ENCODE data around the gene FHIT. TPM values are rescaled to one million over a fixed set of nuclear protein-coding genes. Genes with fewer than 3 reads are reported as not detected.

Gene FHIT
- total RNA-seq, 1 donor: 16.9 TPM

DNA sequence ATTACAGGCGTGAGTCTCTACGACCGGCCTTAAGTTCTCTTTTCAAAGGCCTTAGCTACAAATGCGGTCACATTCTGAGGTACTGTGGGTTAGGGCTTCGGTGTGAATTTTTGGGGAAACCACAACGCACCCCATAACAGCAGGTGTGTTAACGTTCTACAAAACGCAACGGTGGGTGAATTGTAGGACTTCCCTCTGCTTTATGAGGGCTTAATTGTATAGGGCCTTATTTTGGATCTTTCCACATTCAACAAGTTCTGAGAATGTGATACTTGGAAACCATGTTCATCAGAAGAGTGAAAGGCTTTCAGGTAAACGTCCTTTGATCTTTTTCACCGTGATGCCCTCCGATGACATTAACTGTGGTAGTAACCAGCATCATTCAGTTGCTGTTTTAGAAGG, 1202.8 kb downstream of the FHIT start:
- H3K4me3 ChIP-seq (ENCODE audit: low read length): no peak overlapping the region
- H3K27me3 ChIP-seq (ENCODE audit: insufficient read depth, low read length): no peaks in the 10 kb centered on the region
- H3K9me3 ChIP-seq (ENCODE audit: low read depth, low read length): no peaks in the 10 kb centered on the region
- H3K4me1 ChIP-seq (ENCODE audit: insufficient read depth, low read length): peaks cover 3% of the 10 kb centered on the region

DNA sequence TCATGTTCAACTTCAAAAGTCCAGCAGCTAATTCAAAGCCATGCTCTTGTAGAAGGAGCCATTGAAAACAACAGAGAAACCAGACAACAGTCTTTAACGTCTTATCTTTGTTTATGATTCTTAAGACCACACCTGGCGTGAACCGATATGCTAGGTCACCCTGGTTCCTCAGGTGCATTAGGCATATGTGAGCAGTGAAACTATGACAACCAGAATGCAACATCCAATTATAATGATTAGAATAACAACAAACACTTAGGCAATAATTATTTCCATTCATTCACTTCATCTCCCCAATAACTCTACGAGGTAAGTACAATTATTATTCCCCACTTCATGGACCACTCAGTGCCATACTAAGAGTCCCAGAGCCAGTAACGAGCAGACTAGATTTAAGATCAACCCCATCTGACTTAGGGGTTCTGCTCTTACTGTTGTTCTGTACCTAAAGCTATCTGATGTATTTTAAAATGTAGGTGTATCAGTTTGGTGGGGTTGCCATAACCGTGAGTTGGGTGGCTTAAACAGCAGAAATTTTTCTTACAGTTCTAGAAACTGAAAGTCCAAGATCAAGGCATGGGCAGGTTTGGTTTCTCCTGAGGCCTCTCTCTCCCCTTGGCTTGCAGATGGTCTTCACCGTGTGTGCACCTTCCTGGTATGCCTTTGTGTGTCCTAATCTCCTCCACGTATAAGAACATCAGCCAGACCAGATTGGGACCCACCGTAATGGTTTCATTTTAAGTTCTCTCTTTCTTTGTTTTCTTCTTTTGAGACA, 1203.6 kb downstream of the FHIT start:
- Histone ChIP-seq H3K4me1 (ENCODE audit: insufficient read depth, low read length) (peaks cover 3% of the 10 kb centered on the region), H3K27me3 (ENCODE audit: insufficient read depth, low read length) (no peaks in the 10 kb centered on the region), H3K9me3 (ENCODE audit: low read depth, low read length) (no peaks in the 10 kb centered on the region), H3K4me3 (ENCODE audit: low read length) (no peak overlapping the region)

DNA sequence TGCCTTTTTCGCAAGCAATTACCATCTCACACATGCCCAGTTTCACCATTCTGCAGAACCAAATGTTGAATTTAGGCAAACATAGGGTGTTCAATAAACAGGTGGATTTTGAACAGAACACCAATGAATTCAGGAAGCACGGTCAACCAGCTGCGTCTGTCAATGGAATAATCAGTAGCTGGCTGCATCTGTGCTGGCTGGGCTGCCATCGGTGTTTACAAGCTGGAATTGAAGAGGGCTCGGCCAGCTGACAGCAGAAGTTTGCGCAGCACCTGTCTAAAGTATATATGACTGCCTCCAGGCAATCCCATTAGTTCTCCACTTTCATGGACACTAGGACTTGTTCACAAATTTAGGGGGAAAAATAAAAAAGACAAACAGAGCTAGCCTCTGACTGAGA, 1205.0 kb downstream of the FHIT start:
- no peak overlapping the region for H3K4me3 ChIP-seq (ENCODE audit: low read length)
- H3K27me3 ChIP-seq (ENCODE audit: insufficient read depth, low read length): no peaks in the 10 kb centered on the region
- peaks cover 3% of the 10 kb centered on the region for H3K4me1 ChIP-seq (ENCODE audit: insufficient read depth, low read length)
- no peaks in the 10 kb centered on the region for H3K9me3 ChIP-seq (ENCODE audit: low read depth, low read length)

DNA sequence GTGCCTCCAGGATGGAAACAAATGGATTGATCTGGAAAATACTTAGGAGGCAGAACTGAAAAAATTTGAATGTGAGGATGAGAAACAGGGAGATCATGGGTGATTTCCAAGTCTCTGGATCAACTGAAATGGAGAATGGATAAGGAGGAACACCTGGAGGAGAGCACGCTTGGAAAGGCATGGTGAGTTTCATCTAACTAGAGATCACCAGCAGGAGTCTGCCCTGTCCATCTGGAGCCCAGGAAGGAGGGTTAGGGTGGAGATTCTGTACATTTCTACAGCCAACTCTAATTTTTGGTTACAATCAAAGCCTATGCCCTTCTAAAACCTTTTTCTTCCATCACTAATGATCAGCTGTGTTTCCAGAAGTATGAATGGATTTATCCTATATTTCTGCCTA, 1205.6 kb downstream of the FHIT start:
- no peaks in the 10 kb centered on the region for H3K27me3 ChIP-seq (ENCODE audit: insufficient read depth, low read length)
- no peak overlapping the region for H3K4me3 ChIP-seq (ENCODE audit: low read length)
- peaks cover 3% of the 10 kb centered on the region for H3K4me1 ChIP-seq (ENCODE audit: insufficient read depth, low read length)
- H3K9me3 ChIP-seq (ENCODE audit: low read depth, low read length): no peaks in the 10 kb centered on the region

DNA sequence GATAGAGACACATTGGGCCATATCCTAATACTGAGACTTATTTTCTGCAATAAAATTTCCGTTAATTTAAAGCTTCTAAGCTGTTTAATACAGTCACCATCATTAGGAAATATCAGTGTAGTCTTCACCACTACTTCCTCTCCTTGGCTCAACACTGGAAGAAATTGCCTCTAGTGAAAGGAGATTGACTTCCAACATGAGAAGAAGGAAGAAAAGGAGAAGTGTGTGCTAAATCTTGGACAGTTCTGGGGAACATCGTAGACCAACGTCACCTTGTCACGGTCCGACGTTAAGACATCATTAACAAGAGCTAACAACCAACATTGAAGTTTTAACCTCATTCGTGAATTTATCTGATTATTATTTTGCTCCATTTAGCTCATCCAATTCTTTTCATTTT, 1214.4 kb downstream of the FHIT start:
- H3K27me3 ChIP-seq (ENCODE audit: insufficient read depth, low read length): no peaks in the 10 kb centered on the region
- no peak overlapping the region for H3K4me3 ChIP-seq (ENCODE audit: low read length)
- H3K4me1 ChIP-seq (ENCODE audit: insufficient read depth, low read length): no peaks in the 10 kb centered on the region
- H3K9me3 ChIP-seq (ENCODE audit: low read depth, low read length): no peaks in the 10 kb centered on the region

DNA sequence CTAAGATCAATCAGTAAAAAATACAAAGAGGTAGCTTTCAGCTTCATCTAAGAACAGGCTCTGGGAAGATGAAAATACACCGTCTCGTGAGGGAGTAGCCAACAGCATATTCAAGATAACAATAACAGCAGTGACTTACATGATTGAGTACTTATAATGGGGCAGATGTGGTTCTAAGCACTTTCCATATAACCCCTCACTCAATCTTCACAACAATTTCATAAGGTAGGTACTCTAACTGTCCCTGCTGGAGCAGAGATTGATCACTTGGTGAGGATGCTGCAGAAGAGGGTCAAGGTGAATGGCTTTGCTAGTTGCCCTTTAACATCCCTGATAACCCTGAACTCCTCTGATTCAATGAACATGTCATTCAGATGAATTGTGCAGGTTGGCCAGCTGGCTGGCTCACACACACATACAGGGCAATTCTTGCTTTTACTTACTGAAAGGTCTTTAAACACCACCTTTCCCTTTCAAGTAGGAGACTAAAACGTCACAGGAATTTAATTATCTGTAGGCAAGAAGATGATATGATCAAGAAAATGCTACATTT, 1217.3 kb downstream of the FHIT start:
- no peak overlapping the region for H3K4me3 ChIP-seq (ENCODE audit: low read length)
- H3K27me3 ChIP-seq (ENCODE audit: insufficient read depth, low read length): no peaks in the 10 kb centered on the region
- H3K9me3 ChIP-seq (ENCODE audit: low read depth, low read length): no peaks in the 10 kb centered on the region
- no peaks in the 10 kb centered on the region for H3K4me1 ChIP-seq (ENCODE audit: insufficient read depth, low read length)

DNA sequence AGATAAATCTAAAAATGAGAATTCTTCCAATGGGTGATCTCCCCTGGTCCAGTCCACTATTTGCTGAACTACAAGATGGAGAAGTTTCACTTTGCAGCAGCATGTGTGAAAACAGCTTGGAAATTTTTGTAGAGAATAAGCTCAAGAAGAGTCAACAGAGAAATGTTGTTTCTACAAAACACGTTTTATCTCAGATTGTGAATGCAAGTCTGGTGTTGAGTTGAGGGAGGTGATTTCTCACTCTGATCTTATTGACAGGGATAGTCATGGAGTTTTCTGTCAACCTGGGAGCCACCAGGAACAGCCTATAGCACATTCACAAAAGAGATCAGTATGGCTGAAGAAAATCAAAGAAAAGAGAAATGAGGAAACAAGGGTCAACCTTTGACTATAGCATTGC, 1220.3 kb downstream of the FHIT start:
- no peaks in the 10 kb centered on the region for H3K9me3 ChIP-seq (ENCODE audit: low read depth, low read length)
- no peaks in the 10 kb centered on the region for H3K27me3 ChIP-seq (ENCODE audit: insufficient read depth, low read length)
- H3K4me1 ChIP-seq (ENCODE audit: insufficient read depth, low read length): no peaks in the 10 kb centered on the region
- H3K4me3 ChIP-seq (ENCODE audit: low read length): no peak overlapping the region

DNA sequence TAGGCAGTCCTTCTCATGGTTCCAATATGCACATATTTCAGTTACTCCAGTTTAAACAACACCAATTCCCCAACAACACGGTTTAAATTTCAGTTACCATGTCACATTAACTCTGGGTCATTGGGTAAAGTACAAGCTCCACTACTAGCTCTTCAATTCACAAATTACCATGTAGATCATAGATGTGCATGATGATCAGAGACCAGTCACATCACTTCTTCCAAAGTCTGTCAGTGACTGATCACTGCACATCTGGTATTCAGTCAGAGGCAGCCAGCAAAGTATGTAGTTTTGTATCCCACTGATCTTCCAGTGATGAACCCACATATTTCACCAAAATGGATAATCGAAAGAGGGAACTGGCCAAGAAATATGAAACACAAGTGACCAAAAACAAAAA, 1223.0 kb downstream of the FHIT start:
- Histone ChIP-seq H3K4me1 (ENCODE audit: insufficient read depth, low read length) (no peaks in the 10 kb centered on the region), H3K9me3 (ENCODE audit: low read depth, low read length) (no peaks in the 10 kb centered on the region), H3K4me3 (ENCODE audit: low read length) (no peak overlapping the region), H3K27me3 (ENCODE audit: insufficient read depth, low read length) (no peaks in the 10 kb centered on the region)

DNA sequence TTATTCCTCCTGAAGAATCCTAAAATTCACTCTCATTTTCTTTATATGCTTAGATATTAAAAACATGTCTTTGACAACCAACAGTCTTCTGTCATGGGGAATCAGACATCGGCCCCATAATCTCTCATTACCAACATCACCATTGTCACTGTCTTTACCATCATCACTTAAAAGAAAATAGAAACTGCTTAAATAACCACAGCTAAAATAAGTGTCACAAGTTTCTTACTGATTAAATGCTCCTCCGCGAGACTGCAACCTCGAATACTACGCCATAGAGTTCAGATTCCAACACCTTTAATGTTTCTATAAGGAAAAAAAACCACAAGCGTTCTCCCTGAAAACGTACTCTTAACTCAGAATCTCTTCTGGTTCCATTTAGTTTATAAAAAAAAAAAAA, 1223.9 kb downstream of the FHIT start:
- no peaks in the 10 kb centered on the region for H3K4me1 ChIP-seq (ENCODE audit: insufficient read depth, low read length)

DNA sequence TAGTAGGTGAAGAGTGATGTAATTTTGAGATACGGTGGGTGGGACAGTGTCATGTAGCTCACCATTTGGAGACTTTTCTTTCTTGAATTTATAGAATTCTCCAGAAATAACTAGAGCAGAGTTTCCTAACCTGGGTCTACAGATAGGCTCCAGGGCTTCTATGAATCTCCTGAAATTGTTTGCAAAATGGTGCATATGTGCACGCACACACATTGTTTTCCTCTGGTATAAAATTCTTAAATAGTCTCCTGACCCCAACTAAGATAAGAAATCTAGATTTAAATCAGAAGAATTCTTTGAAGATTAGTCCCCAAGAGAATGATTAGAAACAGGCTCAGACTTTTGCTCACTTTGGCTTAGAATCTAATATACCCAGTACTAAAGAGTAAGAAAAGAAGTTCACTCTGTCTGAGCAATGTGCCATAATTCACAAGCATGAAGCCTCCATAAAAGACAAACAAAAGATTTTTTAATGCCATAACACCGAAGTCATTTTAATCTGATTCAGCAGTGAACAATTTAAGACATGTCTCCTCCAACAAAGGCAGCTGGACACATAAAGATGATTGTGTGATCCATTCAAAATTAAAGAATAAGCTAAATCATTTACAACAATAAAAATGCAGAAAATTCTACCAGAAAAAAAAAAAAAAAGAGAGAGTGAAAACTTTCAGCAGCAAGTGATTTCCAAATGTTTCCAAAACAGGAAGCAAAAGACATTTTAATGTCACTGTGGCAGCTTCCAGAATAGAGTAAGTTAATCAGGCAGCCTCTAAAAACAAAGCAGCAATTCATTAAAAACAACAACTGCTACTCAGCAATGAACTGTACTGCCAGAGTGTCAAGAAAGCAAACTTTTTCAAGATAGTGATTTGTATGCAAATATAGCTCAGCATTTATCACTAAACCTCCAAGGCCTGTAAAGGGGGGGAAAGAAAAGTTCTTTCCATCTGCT, 1225.9 kb downstream of the FHIT start:
- Histone ChIP-seq H3K4me3 (ENCODE audit: low read length) (no peak overlapping the region), H3K27me3 (ENCODE audit: insufficient read depth, low read length) (no peaks in the 10 kb centered on the region), H3K4me1 (ENCODE audit: insufficient read depth, low read length) (no peaks in the 10 kb centered on the region), H3K9me3 (ENCODE audit: low read depth, low read length) (no peaks in the 10 kb centered on the region)

More for the DNA sequence above, 1223.9 kb downstream of the FHIT start:
- H3K4me3 ChIP-seq (ENCODE audit: low read length): no peak overlapping the region
- no peaks in the 10 kb centered on the region for H3K27me3 ChIP-seq (ENCODE audit: insufficient read depth, low read length)
- H3K9me3 ChIP-seq (ENCODE audit: low read depth, low read length): no peaks in the 10 kb centered on the region

DNA sequence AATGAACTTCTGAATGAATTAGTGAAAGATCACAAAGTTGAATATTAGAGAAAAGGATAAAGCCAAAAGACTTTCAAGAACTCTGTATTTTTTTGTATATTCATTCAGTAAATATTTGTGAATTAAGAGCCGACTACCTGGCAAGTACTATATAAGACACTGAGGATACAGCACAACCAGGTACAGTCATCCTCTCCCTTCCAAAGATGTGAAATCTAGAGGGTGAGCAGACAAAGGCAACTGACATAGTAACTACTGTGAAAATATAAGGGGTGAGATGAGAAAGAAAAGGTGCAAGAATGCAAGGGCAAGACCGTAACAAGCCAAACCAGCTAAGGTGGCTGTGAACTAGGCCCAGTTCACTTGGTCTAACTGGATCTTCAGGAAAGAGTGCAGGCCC, 1226.9 kb downstream of the FHIT start:
- Histone ChIP-seq H3K27me3 (ENCODE audit: insufficient read depth, low read length) (no peaks in the 10 kb centered on the region), H3K9me3 (ENCODE audit: low read depth, low read length) (no peaks in the 10 kb centered on the region), H3K4me1 (ENCODE audit: insufficient read depth, low read length) (no peaks in the 10 kb centered on the region), H3K4me3 (ENCODE audit: low read length) (no peak overlapping the region)

DNA sequence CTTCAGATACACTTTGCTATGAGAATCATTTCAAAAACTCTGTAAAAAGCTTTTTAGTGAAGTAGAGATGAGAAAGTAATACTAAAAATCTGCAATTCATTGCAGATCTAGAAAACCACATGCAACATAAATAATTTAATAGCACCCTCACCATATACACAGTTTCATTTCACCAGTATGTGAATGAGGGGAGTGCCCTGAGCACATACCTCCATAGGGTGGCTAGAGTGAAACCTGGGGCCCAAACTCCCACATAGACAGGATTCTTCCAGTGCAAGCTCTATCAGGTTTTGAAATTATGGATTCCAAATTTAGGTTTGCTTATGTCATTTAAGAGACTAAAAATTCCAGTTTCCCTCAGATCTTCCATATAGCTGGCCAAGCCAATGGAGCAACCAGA, 1228.1 kb downstream of the FHIT start:
- Histone ChIP-seq H3K9me3 (ENCODE audit: low read depth, low read length) (no peaks in the 10 kb centered on the region), H3K4me3 (ENCODE audit: low read length) (no peak overlapping the region), H3K27me3 (ENCODE audit: insufficient read depth, low read length) (no peaks in the 10 kb centered on the region), H3K4me1 (ENCODE audit: insufficient read depth, low read length) (peaks cover under 1% of the 10 kb centered on the region)

DNA sequence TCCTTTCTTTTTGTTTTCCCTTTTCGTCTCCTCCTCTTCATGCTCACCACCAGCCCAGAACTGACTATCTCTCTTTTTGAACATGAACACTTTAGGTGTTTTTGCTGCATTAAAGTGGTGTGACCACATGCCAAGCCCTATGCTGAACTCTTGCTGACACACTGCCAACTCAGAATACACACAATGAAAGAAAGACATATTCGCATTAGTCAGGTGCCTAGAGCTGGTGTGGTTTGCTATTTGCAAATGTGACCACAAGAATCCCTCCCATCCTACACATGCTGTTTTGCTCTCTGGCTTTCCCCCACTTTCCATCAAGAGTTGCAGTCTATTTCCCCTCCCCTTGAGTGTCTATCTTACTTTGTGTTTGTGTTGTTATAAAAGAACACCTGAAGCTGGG, 1233.6 kb downstream of the FHIT start:
- Histone ChIP-seq H3K27me3 (ENCODE audit: insufficient read depth, low read length) (no peaks in the 10 kb centered on the region), H3K4me3 (ENCODE audit: low read length) (no peak overlapping the region), H3K9me3 (ENCODE audit: low read depth, low read length) (no peaks in the 10 kb centered on the region), H3K4me1 (ENCODE audit: insufficient read depth, low read length) (peaks cover 21% of the 10 kb centered on the region)

DNA sequence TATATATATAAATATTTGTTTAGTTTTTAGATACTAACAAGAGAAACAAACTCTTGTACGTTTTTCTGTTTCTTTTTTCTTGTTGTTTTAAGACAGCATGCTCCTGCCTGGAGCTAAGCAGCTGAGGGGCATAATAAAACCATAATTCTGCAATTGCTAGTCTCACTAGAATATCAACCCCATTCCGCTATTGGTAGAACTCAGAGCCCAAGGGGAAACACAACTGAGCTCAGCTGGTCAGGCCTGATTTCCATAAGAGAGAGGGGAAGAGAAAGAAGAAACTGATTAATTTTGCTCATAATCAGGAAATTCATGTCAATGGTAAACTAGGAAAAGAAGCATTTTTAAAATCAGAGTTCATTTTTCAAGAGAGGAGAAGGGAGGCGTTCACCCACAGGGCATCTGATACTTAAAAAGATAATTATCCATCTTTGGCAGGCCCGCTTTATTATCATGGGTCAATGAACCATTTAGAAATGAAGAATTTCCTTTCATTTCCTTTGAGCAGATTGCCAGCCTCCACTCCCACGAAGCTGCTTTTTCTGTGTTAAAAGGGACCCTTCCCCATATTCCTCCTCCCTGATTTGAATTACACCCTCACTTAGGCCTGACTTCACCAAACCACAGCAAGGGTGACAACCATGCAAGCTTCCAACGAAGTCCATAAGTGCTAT, 1236.1 kb downstream of the FHIT start:
- no peaks in the 10 kb centered on the region for H3K9me3 ChIP-seq (ENCODE audit: low read depth, low read length)
- peaks cover 39% of the 10 kb centered on the region for H3K4me1 ChIP-seq (ENCODE audit: insufficient read depth, low read length)
- no peak overlapping the region for H3K4me3 ChIP-seq (ENCODE audit: low read length)
- no peaks in the 10 kb centered on the region for H3K27me3 ChIP-seq (ENCODE audit: insufficient read depth, low read length)

DNA sequence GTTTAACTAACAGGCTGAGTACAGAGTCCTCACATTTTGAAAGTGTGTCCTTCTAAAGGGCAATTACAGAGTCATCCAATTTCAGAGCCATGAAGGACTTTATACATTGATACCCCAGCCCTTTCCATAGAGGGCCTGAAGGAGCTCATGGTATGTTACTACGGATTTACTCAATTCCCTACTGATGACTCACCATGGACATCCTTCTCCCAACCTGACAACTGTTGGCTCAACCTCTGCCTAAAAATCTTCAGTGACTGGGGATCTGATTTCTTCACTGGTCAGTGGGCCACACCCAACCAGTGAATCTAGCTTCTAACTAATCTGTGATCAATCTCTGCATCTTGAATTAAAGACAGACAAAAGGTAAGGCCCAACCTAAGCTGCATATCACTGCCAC, 1238.0 kb downstream of the FHIT start:
- Histone ChIP-seq H3K4me3 (ENCODE audit: low read length) (no peak overlapping the region), H3K27me3 (ENCODE audit: insufficient read depth, low read length) (no peaks in the 10 kb centered on the region), H3K9me3 (ENCODE audit: low read depth, low read length) (no peaks in the 10 kb centered on the region), H3K4me1 (ENCODE audit: insufficient read depth, low read length) (peaks cover 41% of the 10 kb centered on the region)

All from mononuclear cell (primary cell).